ENCODE results near the gene PCDHB7. TPM values are rescaled to one million over a fixed set of nuclear protein-coding genes. Genes with fewer than 3 reads are reported as not detected.

Gene PCDHB7
- total and polyA plus RNA-seq, 2 of the 4 experiments (the other 2 are of a cell fraction) = 0.18 to 0.38 TPM

GRCh38 chr5:141196363-141196762 is 23.9 kb downstream of the PCDHB7 start:
- no peak overlapping the region for H3K4me2 ChIP-seq (ENCODE audit: low read depth, low read length)
- no peak overlapping the region for H3K56ac ChIP-seq (ENCODE audit: extremely low read depth, insufficient read depth, low read length)
- POLR2A ChIA-PET (ENCODE audit: unreplicated experiment) = no interaction called here
- H3K14ac ChIP-seq (replicated peaks; ENCODE audit: low read depth, low read length) = no peak overlapping the region
- peaks cover 14% of the 10 kb centered on the region for H3K9me3 ChIP-seq (ENCODE audit: control insufficient read depth, insufficient read depth, low read length)
- BruUV-seq (replicated peaks) = no TSS peak
- no peak overlapping the region for H3K4ac ChIP-seq (ENCODE audit: low read depth, low read length)
- TF ChIP-seq RAD21 (IDR thresholded peaks at IDR 0.05; ENCODE audit: low read length) (no peak), CTCF (conservative IDR thresholded peaks at IDR 0.05; ENCODE audit: low read depth, low read length) (no peak), SMC3 (IDR thresholded peaks at IDR 0.05; ENCODE audit: low read depth, low read length) (no peak)
- H2AK5ac ChIP-seq (ENCODE audit: low read depth, low read length) = no peak overlapping the region
- no peak overlapping the region for H2BK5ac ChIP-seq (ENCODE audit: low read depth, low read length, poor library complexity, severe bottlenecking)
- DNase-seq (no peak), ATAC-seq (ENCODE audit: low read depth) (no peak)
- no peak overlapping the region for H3K27ac ChIP-seq (ENCODE audit: insufficient read depth, low read length)
- no peaks in the 10 kb centered on the region for H3K9me1 ChIP-seq (ENCODE audit: insufficient read depth, low read length)
- H3K18ac ChIP-seq (ENCODE audit: low read depth, low read length) = no peak overlapping the region
- in situ Hi-C loops (cut with MboI; ENCODE audit: low sequenced_read_pairs) (no loop called here), dilution Hi-C loops (cut with HindIII; ENCODE audit: low sequenced_read_pairs, unreplicated experiment) (no loop called here), intact Hi-C loops (cut with micrococcal nuclease) (no loop called here)
- H4K20me1 ChIP-seq (ENCODE audit: insufficient read depth, low read length) = no peaks in the 10 kb centered on the region
- H3K9ac ChIP-seq (ENCODE audit: low read depth, low read length) = no peak overlapping the region
- H3K4me3 ChIP-seq (ENCODE audit: insufficient read depth, low read depth, low read length) = no peak overlapping the region
- no peak overlapping the region for H2BK15ac ChIP-seq (ENCODE audit: low read depth, low read length)
- H3K4me1 ChIP-seq (ENCODE audit: control insufficient read depth, insufficient read depth, low read length) = no peaks in the 10 kb centered on the region
- H4K5ac ChIP-seq (ENCODE audit: low read depth, low read length) = no peak overlapping the region
- no peak overlapping the region for H2BK20ac ChIP-seq (ENCODE audit: low read depth, low read length)
- no peaks in the 10 kb centered on the region for H3K36me3 ChIP-seq (ENCODE audit: control insufficient read depth, insufficient read depth, low read length)
- H3K79me1 ChIP-seq (ENCODE audit: low read depth in 1 of 2, low read length in 2 of 2) = no peaks in the 10 kb centered on the region
- no peaks in the 10 kb centered on the region for H3K27me3 ChIP-seq (ENCODE audit: control insufficient read depth, insufficient read depth, low read length)
- no peak overlapping the region for H2AFZ ChIP-seq (replicated peaks; ENCODE audit: low read length, poor library complexity)
- no peak overlapping the region for H3K23ac ChIP-seq (ENCODE audit: low read depth, low read length)
- H2AK9ac ChIP-seq (replicated peaks; ENCODE audit: low read depth, low read length, poor library complexity) = no peak overlapping the region
- WGBS, 2 experiments (ENCODE audit: extremely low coverage in 2 of 2, insufficient read length in 1 of 2) = no CpG with 5 or more reads among the region's 3 CpGs
- no peak overlapping the region for H4K91ac ChIP-seq (ENCODE audit: insufficient read depth, low read depth, low read length)
- no peak overlapping the region for H2BK120ac ChIP-seq (ENCODE audit: low read depth, low read length)
- CTCF ChIA-PET = no interaction called here
- no peak overlapping the region for H4K8ac ChIP-seq (ENCODE audit: low read depth in 2 of 2, low read length in 2 of 2)

Measured in IMR-90 (cell line).